DND-41 (cell line): ENCODE measurements around the gene AUTS2.

Experiments used
- EZH2 ChIP-seq: IDR thresholded peaks from 3 replicates; pipeline ENCODE4 v1.6.1; 2012; ENCODE audit warnings: borderline replicate concordance, low read depth, mild to moderate bottlenecking, moderate library complexity, low read length, inconsistent platforms; ENCODE audit not compliant: severe bottlenecking
- TF ChIP-seq, protein P1 (sequence below): IDR thresholded peaks from 2 replicates; pipeline ENCODE4 v1.5.1; 2012; ENCODE audit warnings: borderline replicate concordance, low read length, moderate library complexity, mild to moderate bottlenecking; ENCODE audit not compliant: poor library complexity, severe bottlenecking; ENCODE audit errors: extremely low read depth

DNA sequence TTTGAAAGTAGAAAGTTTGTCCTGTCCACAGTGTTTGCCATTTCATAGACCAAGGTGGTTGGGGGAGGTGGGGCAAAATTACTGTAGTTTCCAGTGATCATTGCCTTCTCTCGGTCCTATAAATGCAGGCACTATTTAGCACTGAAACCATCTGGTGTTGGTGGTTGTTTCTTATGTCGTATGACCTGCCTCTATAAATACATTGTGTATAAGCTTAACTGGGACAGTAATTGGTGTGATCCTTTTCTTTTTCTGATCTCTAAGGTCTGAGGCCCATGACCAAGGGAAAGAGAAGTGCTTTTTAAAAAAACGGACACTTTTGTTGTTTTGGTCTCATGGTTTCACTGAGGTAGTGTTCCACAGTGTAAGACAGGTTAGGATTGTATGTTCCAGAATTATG, 63.1 kb downstream of the AUTS2 start:
- TF ChIP-seq EZH2 = no peak
- TF ChIP-seq, protein P1, sequence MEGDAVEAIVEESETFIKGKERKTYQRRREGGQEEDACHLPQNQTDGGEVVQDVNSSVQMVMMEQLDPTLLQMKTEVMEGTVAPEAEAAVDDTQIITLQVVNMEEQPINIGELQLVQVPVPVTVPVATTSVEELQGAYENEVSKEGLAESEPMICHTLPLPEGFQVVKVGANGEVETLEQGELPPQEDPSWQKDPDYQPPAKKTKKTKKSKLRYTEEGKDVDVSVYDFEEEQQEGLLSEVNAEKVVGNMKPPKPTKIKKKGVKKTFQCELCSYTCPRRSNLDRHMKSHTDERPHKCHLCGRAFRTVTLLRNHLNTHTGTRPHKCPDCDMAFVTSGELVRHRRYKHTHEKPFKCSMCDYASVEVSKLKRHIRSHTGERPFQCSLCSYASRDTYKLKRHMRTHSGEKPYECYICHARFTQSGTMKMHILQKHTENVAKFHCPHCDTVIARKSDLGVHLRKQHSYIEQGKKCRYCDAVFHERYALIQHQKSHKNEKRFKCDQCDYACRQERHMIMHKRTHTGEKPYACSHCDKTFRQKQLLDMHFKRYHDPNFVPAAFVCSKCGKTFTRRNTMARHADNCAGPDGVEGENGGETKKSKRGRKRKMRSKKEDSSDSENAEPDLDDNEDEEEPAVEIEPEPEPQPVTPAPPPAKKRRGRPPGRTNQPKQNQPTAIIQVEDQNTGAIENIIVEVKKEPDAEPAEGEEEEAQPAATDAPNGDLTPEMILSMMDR = no peak
